ENCODE data around the gene AKAP13.
"Not testable (repeated sequence)": the region's sequence is repeated elsewhere in the genome, so short reads cannot be mapped to it uniquely, and the experiment has no call there.

AKAP13 gene

DNA sequence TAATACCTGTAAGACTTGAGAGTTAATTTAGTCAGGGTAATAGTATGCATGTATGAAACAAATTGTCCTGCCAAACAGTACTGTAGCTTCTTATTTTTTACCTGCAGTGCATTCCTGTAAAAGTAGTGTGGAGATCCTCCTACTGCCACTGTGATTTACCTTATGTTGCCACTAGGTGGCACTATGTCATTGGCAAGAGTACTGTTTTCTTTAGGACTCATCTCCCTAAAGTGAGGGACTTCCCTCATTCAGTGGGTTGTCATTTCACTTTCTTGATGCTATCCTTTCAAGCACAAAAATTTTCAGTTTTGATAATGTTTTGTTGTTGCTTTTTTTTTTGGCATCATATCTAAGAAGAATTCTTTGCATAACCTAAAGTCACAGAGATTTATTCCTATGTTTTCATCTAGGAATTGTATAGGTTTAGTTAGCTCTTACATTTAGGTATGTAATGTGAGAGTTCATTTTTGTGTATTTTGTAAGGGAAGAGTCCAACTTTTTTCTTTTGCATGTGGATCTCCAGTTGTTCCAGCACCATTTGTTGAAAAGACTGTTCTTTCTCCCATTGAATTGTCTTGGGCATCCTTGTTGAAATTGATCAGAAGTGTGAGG, 105.7 kb downstream of the AKAP13 start:
- no peak for TF ChIP-seq MYC (IDR thresholded peaks at IDR 0.05; ENCODE audit: low read depth, low read length)
- TF ChIP-seq, protein P1, sequence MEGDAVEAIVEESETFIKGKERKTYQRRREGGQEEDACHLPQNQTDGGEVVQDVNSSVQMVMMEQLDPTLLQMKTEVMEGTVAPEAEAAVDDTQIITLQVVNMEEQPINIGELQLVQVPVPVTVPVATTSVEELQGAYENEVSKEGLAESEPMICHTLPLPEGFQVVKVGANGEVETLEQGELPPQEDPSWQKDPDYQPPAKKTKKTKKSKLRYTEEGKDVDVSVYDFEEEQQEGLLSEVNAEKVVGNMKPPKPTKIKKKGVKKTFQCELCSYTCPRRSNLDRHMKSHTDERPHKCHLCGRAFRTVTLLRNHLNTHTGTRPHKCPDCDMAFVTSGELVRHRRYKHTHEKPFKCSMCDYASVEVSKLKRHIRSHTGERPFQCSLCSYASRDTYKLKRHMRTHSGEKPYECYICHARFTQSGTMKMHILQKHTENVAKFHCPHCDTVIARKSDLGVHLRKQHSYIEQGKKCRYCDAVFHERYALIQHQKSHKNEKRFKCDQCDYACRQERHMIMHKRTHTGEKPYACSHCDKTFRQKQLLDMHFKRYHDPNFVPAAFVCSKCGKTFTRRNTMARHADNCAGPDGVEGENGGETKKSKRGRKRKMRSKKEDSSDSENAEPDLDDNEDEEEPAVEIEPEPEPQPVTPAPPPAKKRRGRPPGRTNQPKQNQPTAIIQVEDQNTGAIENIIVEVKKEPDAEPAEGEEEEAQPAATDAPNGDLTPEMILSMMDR (IDR thresholded peaks at IDR 0.05; ENCODE audit: low read depth, low read length) = peak; percentile 76
- no peak for TF ChIP-seq POLR2A (IDR thresholded peaks at IDR 0.05; ENCODE audit: extremely low read depth, insufficient read length)
- TF ChIP-seq, protein P2, sequence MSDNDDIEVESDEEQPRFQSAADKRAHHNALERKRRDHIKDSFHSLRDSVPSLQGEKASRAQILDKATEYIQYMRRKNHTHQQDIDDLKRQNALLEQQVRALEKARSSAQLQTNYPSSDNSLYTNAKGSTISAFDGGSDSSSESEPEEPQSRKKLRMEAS (IDR thresholded peaks at IDR 0.05; ENCODE audit: low read depth, low read length) = no peak
- no peak overlapping the region for H3K4me3 ChIP-seq (ENCODE audit: low read depth, low read length)
- peak; percentile 81 for DNase-seq (ENCODE audit: low read depth)

DNA sequence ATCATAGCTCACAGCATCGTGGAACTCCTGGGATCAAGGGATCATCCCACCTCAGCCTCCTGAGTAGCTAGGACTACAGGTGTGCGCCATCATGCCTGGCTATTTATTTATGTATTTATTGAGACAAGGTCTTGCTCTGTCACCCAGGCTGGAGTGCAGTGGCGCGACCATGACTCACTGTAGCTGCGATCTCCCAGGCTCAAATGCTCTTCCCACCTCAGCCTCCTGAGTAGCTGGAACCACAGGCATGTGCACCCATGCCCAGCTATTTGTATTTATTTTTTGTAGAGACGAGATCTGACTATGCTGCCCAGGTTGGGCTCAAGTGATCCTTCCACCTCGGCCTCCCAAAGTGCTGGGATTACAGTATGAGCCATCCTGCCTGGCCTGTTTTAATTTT, 107.4 kb downstream of the AKAP13 start:
- not testable (repeated sequence) for H3K4me3 ChIP-seq (ENCODE audit: low read depth, low read length); DNase-seq (ENCODE audit: low read depth)

DNA sequence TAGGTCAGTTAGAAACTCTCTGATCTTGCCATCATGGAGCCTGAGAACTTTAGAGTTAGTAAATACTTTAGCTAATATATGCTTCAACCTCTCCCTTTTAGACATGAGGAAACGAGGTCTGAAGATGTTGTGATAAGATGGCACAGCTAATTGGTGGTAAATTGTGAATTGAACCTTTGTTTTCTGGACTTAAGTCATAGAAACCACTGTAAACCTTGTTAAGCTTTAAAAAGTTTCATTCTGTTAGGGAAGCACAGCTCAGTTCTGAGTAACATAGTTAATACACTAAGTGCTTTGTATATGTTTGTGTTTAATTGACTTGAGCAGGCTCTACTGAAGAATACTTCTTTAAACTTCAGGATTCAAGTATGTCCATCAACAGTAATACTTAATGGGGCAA, 108.6 kb downstream of the AKAP13 start:
- TF ChIP-seq POLR2A (IDR thresholded peaks at IDR 0.05; ENCODE audit: extremely low read depth, insufficient read length) = no peak
- TF ChIP-seq, protein P1 (IDR thresholded peaks at IDR 0.05; ENCODE audit: low read depth, low read length) = no peak
- TF ChIP-seq, protein P2 (IDR thresholded peaks at IDR 0.05; ENCODE audit: low read depth, low read length) = no peak
- TF ChIP-seq MYC (IDR thresholded peaks at IDR 0.05; ENCODE audit: low read depth, low read length) = no peak
- DNase-seq (ENCODE audit: low read depth) = no peak
- H3K4me3 ChIP-seq (ENCODE audit: low read depth, low read length) = no peak overlapping the region

DNA sequence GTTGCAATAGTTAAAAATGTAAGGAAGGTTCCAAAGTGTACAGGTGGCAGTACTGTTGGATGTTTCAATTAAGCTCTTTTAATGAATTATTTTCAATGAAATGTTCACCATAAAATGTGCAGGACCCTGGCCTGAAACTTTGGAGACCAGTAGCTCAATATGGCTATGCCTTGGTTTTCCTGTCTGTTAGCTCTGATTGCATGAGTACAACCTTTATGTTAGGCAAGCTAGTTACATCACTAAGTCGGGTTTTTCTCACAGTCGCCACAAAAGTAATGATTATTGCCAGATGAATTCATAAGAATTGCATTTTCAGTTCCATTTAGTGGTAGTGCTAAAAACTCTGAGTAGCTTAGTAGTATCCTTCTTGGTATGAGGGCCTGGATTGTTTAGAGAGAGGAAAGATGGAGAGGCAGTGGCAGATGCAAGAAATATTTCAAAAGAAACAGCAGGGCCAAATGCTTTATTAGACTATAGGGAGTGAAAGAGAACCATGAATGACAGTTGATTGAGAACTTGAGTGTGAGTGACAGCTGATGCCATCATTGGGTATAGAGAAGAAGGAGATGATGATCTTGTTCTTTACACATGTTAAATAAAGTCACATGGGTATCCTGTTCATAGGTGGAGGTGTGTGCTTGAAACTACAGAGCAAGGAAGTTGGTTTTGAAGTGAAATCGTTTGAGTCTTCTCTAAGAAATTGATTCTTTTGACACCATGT, 109.5 kb downstream of the AKAP13 start:
- TF ChIP-seq, protein P2 (IDR thresholded peaks at IDR 0.05; ENCODE audit: low read depth, low read length) = no peak
- H3K4me3 ChIP-seq (ENCODE audit: low read depth, low read length) = no peak overlapping the region
- DNase-seq (ENCODE audit: low read depth) = no peak

DNA sequence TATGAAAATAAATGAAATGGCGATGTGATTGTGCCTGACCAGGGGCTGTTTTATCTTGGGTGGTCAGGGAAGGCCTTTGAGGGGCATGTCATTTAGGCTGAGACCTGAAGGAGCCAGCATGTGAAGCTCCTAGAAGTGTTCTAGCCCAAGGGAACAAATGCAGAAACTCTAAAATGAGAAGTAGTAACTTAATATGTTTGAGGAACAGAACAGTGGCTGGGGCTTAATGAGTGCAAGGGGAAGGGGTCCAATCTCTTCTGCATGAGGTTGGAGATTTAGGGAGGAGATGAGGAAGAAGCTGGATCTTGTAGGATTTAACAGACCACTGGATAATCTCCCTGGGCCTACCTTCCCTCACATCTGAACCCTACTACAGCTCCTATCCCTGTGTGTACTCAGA, 110.5 kb downstream of the AKAP13 start:
- no peak for DNase-seq (ENCODE audit: low read depth)
- TF ChIP-seq MYC (IDR thresholded peaks at IDR 0.05; ENCODE audit: low read depth, low read length) (no peak), POLR2A (IDR thresholded peaks at IDR 0.05; ENCODE audit: extremely low read depth, insufficient read length) (no peak)
- TF ChIP-seq, protein P2 (IDR thresholded peaks at IDR 0.05; ENCODE audit: low read depth, low read length) = no peak
- TF ChIP-seq, protein P1 (IDR thresholded peaks at IDR 0.05; ENCODE audit: low read depth, low read length) = no peak
- no peak overlapping the region for H3K4me3 ChIP-seq (ENCODE audit: low read depth, low read length)

DNA sequence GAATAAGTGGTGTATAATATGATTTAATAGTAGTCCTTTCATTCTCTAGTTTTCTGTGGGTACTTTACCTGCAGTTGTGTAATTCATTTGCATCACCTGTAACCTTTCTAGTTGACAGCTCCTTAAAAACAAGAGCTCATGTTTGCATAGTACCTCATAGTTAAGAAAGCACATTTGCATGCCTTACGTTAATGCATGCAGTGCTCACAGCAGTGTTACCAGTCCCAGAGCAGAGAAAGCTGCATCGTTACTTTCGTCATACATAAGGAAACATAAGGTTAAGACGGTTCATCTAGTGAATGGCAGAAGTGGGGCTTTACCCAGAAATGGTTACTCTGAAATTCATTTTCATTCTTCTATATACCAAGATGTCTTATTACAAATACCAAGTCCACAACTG, 111.3 kb downstream of the AKAP13 start:
- no peak overlapping the region for H3K4me3 ChIP-seq (ENCODE audit: low read depth, low read length)
- TF ChIP-seq, protein P2 (IDR thresholded peaks at IDR 0.05; ENCODE audit: low read depth, low read length) = no peak
- TF ChIP-seq, protein P1 (IDR thresholded peaks at IDR 0.05; ENCODE audit: low read depth, low read length) = no peak
- TF ChIP-seq MYC (IDR thresholded peaks at IDR 0.05; ENCODE audit: low read depth, low read length) (no peak), POLR2A (IDR thresholded peaks at IDR 0.05; ENCODE audit: extremely low read depth, insufficient read length) (no peak)
- DNase-seq (ENCODE audit: low read depth) = no peak

Measured in NB4 (cell line).